HG03558 (cell line): ENCODE results near the gene EXOC4.
"Not testable (repeated sequence)": the region's sequence is repeated elsewhere in the genome, so short reads cannot be mapped to it uniquely, and the experiment has no call there.

Experiments
- ATAC-seq: cut with Tn5 transposase; IDR thresholded peaks from one replicate; pipeline ENCODE4 v1.9.1; 2021; ENCODE audit warnings: moderate number of reproducible peaks; ENCODE audit not compliant: unreplicated experiment; ENCODE audit errors: extremely low read depth

Gene EXOC4

DNA sequence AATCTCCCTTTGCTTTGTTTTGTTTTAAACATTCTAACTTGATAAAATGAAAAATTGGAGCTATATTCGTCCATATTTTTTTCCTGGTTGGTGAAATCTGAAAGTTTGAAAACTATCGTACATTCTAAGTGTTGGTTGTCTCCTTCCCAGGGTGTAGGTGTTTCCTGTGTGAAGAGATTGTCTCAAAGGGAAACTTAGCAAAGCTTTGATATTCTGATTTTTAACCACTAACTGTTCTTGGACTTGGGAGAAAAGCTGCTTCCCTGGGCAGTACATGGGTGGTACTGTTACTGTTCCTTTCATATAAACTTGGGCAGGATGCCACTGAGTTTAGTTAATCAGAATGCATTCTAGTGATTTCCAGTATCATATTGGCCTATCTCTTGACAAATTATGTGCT lies 620.8 kb downstream of the EXOC4 start:
- ATAC-seq = no peak

DNA sequence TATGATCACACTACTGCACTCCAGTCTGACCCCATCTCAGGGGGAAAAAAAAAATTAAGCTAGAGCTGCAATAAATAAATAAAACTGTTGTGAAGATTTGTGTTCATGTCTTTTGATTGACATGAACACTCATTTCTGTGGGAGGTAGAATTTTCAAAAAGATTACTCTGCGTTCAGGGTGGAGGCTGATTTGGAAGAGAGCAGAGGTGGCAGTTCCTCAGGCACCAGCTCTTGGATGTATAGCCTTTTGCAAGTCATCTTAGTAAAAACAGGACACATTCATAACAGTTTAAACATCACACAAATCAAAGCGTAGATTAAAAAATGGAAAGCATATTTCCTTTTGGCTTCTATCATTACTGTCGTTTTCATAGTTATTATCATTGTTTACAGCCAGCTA lies 630.7 kb downstream of the EXOC4 start:
- no peak for ATAC-seq

- no peak for ATAC-seq
These were observed 632.3 kb downstream of the EXOC4 start for GRCh38 chr7:133885213-133885612.

GRCh38 chr7:133886086-133886485 lies 633.2 kb downstream of the EXOC4 start:
- no peak for ATAC-seq

- no peak for ATAC-seq
These were observed 633.9 kb downstream of the EXOC4 start for GRCh38 chr7:133886797-133887196.

DNA sequence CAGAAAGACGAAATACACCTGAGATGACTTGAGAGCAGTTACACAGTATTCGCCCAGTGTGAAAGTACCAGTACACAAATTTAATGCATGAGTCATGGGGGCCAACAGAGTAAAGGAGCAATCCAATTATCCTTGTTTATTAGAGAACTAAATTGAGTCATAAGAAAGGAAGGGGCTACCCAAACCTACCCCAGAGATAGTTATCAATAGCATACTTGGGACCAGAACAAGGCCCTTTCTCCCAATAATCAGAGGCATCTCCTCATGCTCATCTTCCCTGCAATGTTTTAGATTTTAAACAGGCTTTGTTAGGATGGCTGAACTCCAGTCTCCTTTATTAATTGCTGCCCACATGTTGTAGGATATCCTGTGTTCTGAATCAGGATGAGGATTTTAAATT lies 634.6 kb downstream of the EXOC4 start:
- no peak for ATAC-seq

- ATAC-seq = no peak
These were observed 635.4 kb downstream of the EXOC4 start for GRCh38 chr7:133888061-133888930.

DNA sequence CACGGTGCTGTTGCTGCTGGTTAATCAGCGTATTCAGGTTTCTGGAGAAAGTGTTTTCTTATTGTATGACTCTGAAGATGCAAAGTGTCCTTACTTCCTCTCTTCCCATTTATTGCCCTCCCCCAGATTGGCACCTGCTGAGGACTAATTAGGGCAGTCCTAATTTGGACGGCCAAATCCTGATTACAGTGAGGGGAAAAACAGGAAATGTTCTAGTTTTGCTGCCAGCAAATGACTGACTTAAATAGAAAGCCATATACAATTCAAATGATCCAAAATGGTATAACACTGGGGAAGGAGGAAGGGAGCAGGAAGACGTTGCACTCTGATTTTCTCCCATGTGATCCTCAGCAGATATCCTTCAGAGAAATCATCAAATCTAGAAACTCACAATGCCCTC lies 651.9 kb downstream of the EXOC4 start:
- no peak for ATAC-seq

DNA sequence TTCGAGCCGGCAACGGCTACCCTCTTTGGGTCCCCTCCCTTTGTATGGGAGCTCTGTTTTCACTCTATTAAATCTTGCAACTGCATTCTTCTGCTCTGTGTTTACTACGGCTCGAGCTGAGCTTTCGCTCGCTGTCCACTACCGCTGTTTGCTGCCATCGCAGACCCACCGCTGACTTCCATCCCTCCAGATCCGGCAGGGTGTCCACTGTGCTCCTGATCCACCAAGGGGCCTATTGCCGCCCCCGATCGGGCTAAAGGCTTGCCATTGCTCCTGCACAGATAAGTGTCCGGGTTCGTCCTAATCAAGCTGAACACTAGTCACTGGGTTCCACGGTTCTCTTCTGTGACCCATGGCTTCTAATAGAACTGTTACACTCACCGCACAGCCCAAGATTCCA lies 653.7 kb downstream of the EXOC4 start:
- ATAC-seq = not testable (repeated sequence)

DNA sequence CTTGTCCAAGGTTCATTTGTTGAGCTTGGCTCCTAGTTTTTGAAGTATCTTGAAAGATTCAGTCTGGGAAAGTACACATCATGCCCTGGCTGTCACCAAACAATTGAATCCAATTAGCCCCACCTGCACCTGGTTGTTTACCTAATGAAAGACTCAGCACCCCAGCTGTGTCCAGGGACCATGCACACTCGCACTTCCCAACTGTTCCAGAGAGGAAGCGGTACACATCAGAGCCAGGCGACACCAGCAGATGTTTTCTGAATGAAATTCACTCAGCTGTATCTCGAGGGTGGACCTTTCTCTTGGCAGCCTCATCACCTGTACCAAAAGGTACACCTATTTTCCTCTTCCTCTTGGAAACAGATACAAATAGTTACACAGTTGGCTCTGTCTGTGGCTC lies 657.9 kb downstream of the EXOC4 start:
- no peak for ATAC-seq

GRCh38 chr7:133911724-133912123 lies 658.8 kb downstream of the EXOC4 start:
- ATAC-seq = no peak

GRCh38 chr7:133912916-133913697 lies 660.2 kb downstream of the EXOC4 start:
- ATAC-seq = no peak

GRCh38 chr7:133916621-133917020 lies 663.7 kb downstream of the EXOC4 start:
- no peak for ATAC-seq

- ATAC-seq = no peak
These were observed 666.9 kb downstream of the EXOC4 start for GRCh38 chr7:133919810-133920209.

- ATAC-seq = no peak
These were observed 668.8 kb downstream of the EXOC4 start for GRCh38 chr7:133921635-133922182.

GRCh38 chr7:133923974-133924373 lies 671.1 kb downstream of the EXOC4 start:
- no peak for ATAC-seq

DNA sequence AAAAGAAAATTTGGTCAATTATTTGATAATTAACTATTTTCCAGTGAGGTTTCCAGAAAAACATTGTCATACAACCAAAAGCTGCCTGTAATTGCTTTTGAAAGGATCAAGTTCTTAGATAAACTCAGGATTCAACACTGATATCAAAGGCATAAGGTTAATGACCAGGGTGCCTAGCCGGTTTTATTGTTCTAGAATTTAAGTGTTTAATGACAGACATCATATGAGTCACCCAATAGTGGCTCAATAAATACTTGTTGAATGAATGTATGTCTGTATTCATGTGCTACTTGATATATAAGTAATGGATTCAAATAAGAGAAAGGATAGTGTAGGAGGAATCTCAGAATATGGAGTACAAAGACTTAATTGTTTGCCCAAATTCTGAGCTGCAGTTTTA lies 678.2 kb downstream of the EXOC4 start:
- ATAC-seq = no peak

DNA sequence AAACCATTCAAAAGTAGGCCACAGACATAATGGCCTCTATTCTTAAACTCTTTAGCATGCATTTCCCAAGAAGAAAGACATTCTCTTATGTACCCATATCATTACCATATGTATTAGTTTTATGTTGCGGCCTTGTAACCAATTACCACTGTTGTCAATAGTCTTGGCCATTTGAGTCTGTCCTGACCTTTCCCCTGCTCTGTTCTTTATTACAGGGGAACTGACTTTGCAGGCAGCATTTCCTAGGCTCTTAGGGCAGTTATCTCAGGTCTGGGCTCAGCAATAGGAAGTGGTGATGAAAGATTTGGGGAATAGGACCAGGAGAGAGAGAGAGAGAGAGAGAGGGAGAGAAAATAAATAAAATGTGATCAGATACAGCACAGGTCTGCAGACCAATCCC lies 679.7 kb downstream of the EXOC4 start:
- no peak for ATAC-seq

- no peak for ATAC-seq
These were observed 681.5 kb downstream of the EXOC4 start for GRCh38 chr7:133934262-133934976.

- no peak for ATAC-seq
These were observed 682.1 kb downstream of the EXOC4 start for GRCh38 chr7:133934977-133935330.

- no peak for ATAC-seq
These were observed 683.2 kb downstream of the EXOC4 start for GRCh38 chr7:133936074-133936473.
